ENCODE measurements around the gene TRANK1.
"Not testable (repeated sequence)": the region's sequence is repeated elsewhere in the genome, so short reads cannot be mapped to it uniquely, and the experiment has no call there.

TRANK1 gene

GRCh38 chr3:36892457-36893136 lies 52.3 kb downstream of the TRANK1 start:
- DNase-seq (ENCODE audit: low read depth in 2 of 2): no peak

- no peak for DNase-seq (ENCODE audit: low read depth in 2 of 2)
Measured at GRCh38 chr3:36891701-36892160, 53.1 kb downstream of the TRANK1 start.

- not testable (repeated sequence) for DNase-seq (ENCODE audit: low read depth in 2 of 2)
Measured at GRCh38 chr3:36891097-36891496, 53.8 kb downstream of the TRANK1 start.

- no peak for DNase-seq (ENCODE audit: low read depth in 2 of 2)
Measured at GRCh38 chr3:36890261-36890660, 54.6 kb downstream of the TRANK1 start.

DNA sequence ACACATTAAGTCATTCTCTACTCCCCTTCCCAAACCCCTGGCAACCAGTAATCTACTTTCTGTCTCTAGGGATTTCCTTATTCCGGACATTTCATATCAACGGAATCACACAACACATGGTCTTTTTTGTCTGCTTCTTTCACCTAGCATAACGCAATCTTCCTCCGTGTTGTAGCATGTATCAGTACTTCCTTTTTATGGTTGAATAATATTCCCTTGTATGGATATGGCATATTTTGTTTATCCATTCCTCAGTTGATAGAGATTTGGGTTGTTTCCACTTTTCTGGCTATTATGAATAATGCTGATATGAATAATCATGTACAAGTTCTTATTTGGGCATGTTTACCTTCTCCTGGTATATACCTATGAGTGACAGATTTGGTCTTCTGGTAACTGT lies 63.1 kb downstream of the TRANK1 start:
- no peak for DNase-seq (ENCODE audit: low read depth in 2 of 2)

GRCh38 chr3:36879842-36880241 lies 65.0 kb downstream of the TRANK1 start:
- not testable (repeated sequence) for DNase-seq (ENCODE audit: low read depth in 2 of 2)

- no peak for DNase-seq (ENCODE audit: low read depth in 2 of 2)
Measured at GRCh38 chr3:36877930-36878685, 66.7 kb downstream of the TRANK1 start.

DNA sequence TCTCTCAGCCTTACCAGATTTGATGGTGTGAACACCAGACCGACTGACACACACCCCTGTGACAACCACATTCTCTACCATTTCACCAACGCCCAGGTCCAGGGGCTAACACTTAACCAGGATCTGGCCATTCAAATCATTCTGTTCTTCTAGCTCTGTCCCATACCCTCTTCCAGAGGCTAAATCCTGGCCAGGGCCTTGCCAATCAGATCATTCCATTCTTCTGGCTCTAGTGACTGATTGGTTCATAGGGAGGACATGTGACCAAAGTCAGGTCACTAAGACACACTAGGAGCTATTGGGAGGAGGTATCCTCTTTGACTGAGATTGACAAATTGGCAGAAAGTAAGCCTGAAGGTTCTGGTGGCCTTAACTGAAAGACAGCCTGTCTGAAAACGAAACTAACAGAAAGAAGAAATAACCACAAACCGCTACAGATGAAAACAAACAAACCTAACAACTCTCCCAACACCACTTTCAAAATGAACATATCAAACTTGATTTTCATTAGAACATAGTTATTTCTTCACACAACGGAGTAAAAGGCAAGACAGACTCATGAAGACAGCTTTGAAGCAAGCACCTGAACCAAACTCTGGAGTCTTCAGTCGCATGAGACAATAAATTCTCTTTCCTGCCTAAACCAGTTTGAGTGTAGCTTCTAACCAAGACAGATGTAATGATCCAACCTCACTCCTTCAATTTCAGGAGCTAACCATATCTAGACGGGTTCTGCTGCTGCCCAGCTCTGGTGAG lies 68.5 kb downstream of the TRANK1 start:
- no peak for DNase-seq (ENCODE audit: low read depth in 2 of 2)

- no peak for DNase-seq (ENCODE audit: low read depth in 2 of 2)
Measured at GRCh38 chr3:36875397-36875796, 69.5 kb downstream of the TRANK1 start.

DNA sequence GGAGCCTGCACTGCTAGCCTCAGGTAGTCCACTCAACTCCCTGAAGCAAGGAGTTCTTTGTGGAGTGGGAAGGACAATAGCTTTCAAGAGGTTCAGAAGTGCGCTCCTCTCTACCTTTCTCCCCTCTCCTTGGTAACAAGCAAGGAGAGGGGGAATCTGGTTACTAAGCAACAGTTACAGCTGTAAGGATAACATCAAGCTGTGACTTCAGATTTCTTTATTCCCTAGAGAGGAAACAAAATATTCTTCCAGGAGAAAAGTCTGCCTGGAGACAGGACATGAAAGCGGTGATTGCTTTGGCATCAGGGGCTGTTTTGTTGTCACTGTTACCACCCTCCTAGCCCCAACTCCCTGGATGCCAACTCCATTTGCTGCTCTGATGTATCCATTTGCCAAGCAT lies 70.4 kb downstream of the TRANK1 start:
- DNase-seq (ENCODE audit: low read depth in 2 of 2): no peak

GRCh38 chr3:36871379-36872126 lies 73.3 kb downstream of the TRANK1 start:
- DNase-seq (ENCODE audit: low read depth in 2 of 2): no peak

DNA sequence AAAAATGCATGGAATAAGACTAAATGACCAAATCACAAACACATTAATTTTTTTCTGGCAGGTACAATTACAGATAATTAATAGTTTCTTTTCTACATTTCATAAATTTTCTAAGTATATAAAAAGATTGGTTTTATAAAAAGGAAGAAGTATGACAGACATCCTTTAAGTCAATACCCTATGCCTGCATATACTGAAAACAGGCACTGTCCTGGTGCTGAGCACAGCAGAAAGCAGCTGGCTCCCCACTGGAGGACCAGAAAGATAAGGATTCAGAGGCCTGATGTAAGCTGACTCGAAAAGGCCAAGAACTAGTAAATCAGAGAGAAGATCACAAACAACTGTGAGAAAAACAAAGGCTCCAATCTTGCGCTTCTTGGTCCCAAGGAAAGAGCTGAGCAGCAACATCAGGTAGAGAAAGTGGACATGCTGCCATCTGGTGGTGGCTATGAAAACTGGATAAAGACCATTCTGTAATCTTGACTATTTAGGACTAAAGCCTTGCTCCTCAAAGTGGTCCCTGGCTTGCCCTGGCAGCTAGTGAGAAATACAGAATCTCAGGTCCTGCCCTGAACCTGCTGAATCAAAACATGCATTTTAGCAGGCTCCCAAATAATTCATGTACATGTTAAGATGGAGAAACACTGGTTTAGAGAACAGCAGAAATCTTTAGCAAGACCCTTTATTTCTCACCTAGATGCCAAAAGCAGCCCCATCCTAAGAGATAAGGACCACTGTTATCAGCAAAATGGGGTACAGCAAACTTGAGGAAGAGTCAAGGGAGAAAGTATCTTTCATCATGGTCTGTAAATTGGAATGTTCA lies 76.0 kb downstream of the TRANK1 start:
- peak; percentile 14 to 16 for DNase-seq (ENCODE audit: low read depth in 2 of 2)

GRCh38 chr3:36867810-36868209 lies 77.0 kb downstream of the TRANK1 start:
- DNase-seq (ENCODE audit: low read depth in 2 of 2): no peak

DNA sequence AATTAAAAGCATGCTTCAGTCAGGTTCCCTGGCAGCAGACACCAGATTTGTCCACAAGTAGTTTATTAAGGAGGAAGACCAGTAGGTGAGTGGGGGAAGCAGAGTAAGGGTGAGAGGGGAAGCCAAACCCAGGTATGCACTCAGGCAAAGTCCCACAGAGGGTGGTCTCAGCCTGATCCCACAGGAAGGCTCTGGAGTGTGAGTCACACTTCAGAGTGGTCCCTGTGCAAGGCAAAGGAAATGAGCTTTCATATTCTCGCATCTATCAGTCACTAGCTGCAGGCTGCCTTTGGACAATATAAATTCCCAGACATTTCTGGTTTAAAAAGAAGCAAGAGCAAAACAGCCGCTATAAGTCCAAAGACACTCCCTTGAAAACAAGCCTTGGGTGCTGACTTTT lies 78.5 kb downstream of the TRANK1 start:
- DNase-seq (ENCODE audit: low read depth in 2 of 2): no peak

DNA sequence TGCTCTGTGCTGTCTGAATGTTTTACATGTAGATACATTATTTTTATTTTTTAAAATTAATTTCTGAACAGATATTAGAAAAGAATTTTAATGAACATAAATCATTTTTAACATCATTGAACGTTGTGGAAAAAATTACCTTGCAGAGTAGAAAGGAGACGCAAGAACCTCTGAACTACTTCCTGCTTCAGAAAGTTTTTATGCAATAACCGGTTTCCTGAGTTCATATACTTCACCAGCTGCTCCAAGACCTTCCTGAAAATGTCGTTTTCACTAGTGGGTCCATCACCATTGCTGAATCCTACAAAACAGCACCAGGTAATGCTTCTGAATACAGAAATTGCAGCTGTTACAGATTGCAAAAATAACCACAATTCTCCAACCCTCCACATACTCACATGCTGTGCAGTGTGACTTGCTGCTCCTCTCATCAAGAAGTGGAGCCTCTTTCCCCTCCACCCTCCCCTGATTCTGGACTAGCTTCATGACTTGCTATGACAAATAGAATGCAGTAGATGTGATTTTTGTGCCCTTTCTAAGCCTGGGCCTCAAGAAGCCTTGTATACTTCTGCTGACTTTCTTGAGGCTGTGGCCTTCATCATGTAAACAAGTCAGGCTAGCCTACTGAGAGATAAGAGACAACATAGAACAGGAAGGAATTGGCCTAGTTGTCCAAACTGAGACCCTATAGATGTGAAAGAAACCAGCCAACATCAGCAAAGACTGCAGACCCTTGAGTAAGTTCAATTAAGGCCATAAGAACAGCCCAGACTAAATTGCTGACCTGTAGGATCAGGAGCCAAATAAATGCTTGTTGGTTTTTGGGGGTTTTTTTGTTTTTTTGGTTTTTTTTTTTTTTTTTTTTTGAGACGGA lies 80.4 kb downstream of the TRANK1 start:
- DNase-seq (ENCODE audit: low read depth in 2 of 2): no peak

- DNase-seq (ENCODE audit: low read depth in 2 of 2): no peak
Measured at GRCh38 chr3:36862076-36862755, 82.6 kb downstream of the TRANK1 start.

- no peak for DNase-seq (ENCODE audit: low read depth in 2 of 2)
Measured at GRCh38 chr3:36859494-36859893, 85.4 kb downstream of the TRANK1 start.

- DNase-seq (ENCODE audit: low read depth in 2 of 2): no peak
Measured at GRCh38 chr3:36852071-36852470, 92.8 kb downstream of the TRANK1 start.

- no peak for DNase-seq (ENCODE audit: low read depth in 2 of 2)
Measured at GRCh38 chr3:36850743-36851142, 94.1 kb downstream of the TRANK1 start.

Data from stimulated activated CD8-positive, alpha-beta memory T cell treated with anti-CD3 and anti-CD28 coated beads, Interleukin-7, amount 100 ng/mL, for 4 hours (primary cell).